Esophagus muscularis mucosa (tissue), 4 donors: ENCODE measurements around the gene ESR2. TPM values are rescaled to one million over a fixed set of nuclear protein-coding genes. Genes with fewer than 3 reads are reported as not detected.

ENCODE experiments used
- DNase-seq: peaks from one replicate; pipeline ENCODE4 v3.0.0-alpha.2; 2017; ENCODE audit errors: extremely low spot score
- H3K27ac ChIP-seq, 4 donors: fragments of 200-600 bp; sonication (generic); replicated peaks in 1 of 4; 1 replicate in 3 of 4; 2 replicates in 1 of 4; pipeline ENCODE4 v1.5.1; 2016 to 2019; ENCODE audit warnings: mild to moderate bottlenecking in 1 of 4
- H3K27me3 ChIP-seq, 4 donors: fragments of 200-600 bp; sonication (generic); one replicate each; pipeline versions ENCODE4 v1.5.1 to v1.6.0; 2016 to 2019
- H3K36me3 ChIP-seq, 4 donors: fragments of 200-600 bp; sonication (generic); one replicate each; pipeline ENCODE4 v1.5.1; 2016 to 2019
- H3K4me1 ChIP-seq, 4 donors: fragments of 200-600 bp; sonication (generic); one replicate each; pipeline ENCODE4 v1.5.1; 2016 to 2019
- H3K4me3 ChIP-seq, 4 donors: fragments of 200-600 bp; sonication (generic); 1 replicate in 2 of 4; 2 replicates in 2 of 4; pipeline ENCODE4 v1.5.1; 2016 to 2019; ENCODE audit warnings: mild to moderate bottlenecking in 4 of 4, moderate library complexity in 1 of 4
- H3K9me3 ChIP-seq, 4 donors: fragments of 200-600 bp; sonication (generic); 1 replicate in 3 of 4; 2 replicates in 1 of 4; pipeline ENCODE4 v1.5.1; 2016 to 2019
- EP300 ChIP-seq: sonication (generic); formaldehyde crosslinking; IDR thresholded peaks from one replicate; pipeline ENCODE4 v1.6.1; 2017; ENCODE audit warnings: antibody characterized with exemption
- POLR2A ChIP-seq: fragments of 450-650 bp; IDR thresholded peaks from one replicate; pipeline ENCODE4 v1.6.1; 2017; ENCODE audit warnings: antibody characterized with exemption, moderate library complexity, mild to moderate bottlenecking, low read depth
- POLR2AphosphoS5 ChIP-seq, 2 donors: sonication (generic); formaldehyde crosslinking; IDR thresholded peaks; one replicate each; pipeline ENCODE4 v1.6.1; 2017; ENCODE audit warnings: antibody characterized with exemption in 2 of 2
- WGBS: methylation state at CpG from one replicate; pipeline ENCODE4 v1.1.5; 2018; 5-methylcytosine and 5-hydroxymethylcytosine counted together
- intact Hi-C: fragments of 100-400 bp; cut with DNase I; formaldehyde crosslinking; loops from one replicate; pipeline ENCODE4 v1.15.1; 2023
- total RNA-seq, 4 donors: library from RNA; depleted of rRNA; stranded (reverse); fragments of >200 nt; gene quantifications; one replicate each; pipeline versions ENCODE4 v1.1.0 to v1.2.1, GENCODE V29; 2016
- TF ChIP-seq, protein P1 (sequence below), 3 experiments: fragments of 200-600 bp in 2 of 3; fragments of 450-650 bp in 1 of 3; sonication (generic) in 2 of 3; IDR thresholded peaks; one replicate each; pipeline ENCODE4 v1.5.1; 2017 to 2019; ENCODE audit warnings: antibody characterized with exemption in 3 of 3, mild to moderate bottlenecking in 2 of 3, moderate library complexity in 1 of 3

Gene ESR2
- total RNA-seq, 4 donors from 2014 or later, result 0.29 to 0.83 (median 0.42) TPM; not detected in 1

DNA sequence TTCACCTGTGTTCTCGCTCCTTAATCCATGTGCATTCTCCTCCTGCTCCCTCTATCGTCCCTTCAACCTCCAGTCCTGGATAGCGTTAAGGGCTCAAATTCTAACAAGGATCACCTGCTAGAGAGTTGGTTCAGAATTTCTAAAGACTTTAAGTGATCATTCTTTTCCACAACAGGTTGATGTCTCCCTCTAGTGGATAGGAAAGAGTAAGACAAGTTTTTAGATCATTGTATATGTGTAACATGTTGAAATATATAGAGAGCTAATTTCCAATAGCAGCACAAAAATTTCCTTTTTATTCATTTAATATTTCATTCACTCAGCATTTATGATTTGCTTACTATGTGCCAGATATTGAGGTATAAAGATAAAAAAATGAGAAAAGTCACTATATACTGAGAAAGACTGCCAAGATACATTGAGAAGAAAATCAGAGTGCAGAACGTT is 9.3 kb upstream of the ESR2 start:
- no peak overlapping the region for H3K27ac ChIP-seq
- no peaks in the 10 kb centered on the region for H3K36me3 ChIP-seq
- intact Hi-C loops, result loop anchor here (10.0 kb wide), 1 partner anchor 509 kb away; no protein-coding TSS in a partner anchor
- TF ChIP-seq, protein P1, sequence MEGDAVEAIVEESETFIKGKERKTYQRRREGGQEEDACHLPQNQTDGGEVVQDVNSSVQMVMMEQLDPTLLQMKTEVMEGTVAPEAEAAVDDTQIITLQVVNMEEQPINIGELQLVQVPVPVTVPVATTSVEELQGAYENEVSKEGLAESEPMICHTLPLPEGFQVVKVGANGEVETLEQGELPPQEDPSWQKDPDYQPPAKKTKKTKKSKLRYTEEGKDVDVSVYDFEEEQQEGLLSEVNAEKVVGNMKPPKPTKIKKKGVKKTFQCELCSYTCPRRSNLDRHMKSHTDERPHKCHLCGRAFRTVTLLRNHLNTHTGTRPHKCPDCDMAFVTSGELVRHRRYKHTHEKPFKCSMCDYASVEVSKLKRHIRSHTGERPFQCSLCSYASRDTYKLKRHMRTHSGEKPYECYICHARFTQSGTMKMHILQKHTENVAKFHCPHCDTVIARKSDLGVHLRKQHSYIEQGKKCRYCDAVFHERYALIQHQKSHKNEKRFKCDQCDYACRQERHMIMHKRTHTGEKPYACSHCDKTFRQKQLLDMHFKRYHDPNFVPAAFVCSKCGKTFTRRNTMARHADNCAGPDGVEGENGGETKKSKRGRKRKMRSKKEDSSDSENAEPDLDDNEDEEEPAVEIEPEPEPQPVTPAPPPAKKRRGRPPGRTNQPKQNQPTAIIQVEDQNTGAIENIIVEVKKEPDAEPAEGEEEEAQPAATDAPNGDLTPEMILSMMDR (IDR thresholded peaks at IDR 0.05), result peak; percentile 62 to 81 (median 68)
- no peak for TF ChIP-seq POLR2AphosphoS5 (IDR thresholded peaks at IDR 0.05)
- TF ChIP-seq POLR2A, result no peak
- DNase-seq, result no peak
- no peak overlapping the region for H3K4me3 ChIP-seq
- H3K9me3 ChIP-seq, result no peaks in the 10 kb centered on the region
- H3K27me3 ChIP-seq, result no peaks in the 10 kb centered on the region
- 11% methylated on average over 4 of the region's 4 CpGs for WGBS
- H3K4me1 ChIP-seq, result no peaks in the 10 kb centered on the region

DNA sequence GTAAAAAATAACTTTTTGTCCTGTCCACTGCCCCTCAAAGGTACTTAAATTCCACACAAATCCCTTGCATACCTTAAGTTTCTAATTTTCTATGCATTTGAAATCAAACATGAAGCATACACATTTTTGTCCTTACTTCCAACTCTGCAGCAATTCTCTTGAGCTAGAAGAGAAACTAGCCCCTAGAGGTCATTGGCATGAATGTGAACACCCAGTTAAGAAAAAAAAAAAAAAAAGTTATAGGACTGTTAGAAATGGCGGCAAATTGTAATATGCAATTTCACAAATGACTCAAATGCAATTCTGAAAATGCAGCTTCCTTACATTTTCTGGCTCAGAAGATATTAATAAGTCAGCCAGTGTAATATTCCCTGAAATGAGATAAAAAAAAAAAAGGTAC is 4.6 kb upstream of the ESR2 start:
- 100% methylated on average over 1 of the region's 1 CpG for WGBS
- Histone ChIP-seq H3K9me3 (no peaks in the 10 kb centered on the region), H3K36me3 (no peaks in the 10 kb centered on the region), H3K4me1 (peaks cover 12 to 18% (median 15%) of the 10 kb centered on the region in 4 donors), H3K4me3 (no peak overlapping the region), H3K27me3 (peaks cover 3 to 17% (median 5%) of the 10 kb centered on the region in 4 donors), H3K27ac (no peak overlapping the region)
- intact Hi-C loops, result no loop called here
- TF ChIP-seq EP300 (no peak), POLR2A (no peak), POLR2AphosphoS5 (IDR thresholded peaks at IDR 0.05) (no peak)
- TF ChIP-seq, protein P1 (IDR thresholded peaks at IDR 0.05), result no peak
- no peak for DNase-seq

DNA sequence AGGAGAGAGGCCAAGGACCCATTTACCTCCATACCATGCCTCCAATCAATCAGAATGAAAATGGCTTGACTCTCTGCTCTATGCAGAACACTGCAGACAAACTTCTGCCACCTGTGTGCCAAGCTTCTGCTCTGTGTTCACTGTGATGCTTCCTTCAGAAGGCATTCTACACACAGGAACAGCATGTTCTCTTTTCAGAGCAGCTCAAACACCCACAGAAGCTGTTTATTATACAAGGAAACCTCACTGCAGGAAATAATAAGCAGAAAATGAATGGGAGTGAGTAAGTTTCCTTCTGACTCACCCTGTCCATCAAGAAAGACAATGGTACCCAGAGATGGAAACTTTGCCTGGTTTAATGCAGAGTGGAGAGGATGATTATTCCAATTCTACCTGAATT is 2.4 kb upstream of the ESR2 start:
- Histone ChIP-seq H3K4me1 (peaks cover 16 to 23% (median 18%) of the 10 kb centered on the region in 4 donors), H3K9me3 (no peaks in the 10 kb centered on the region), H3K4me3 (no peak overlapping the region), H3K27me3 (peaks cover 6 to 37% (median 11%) of the 10 kb centered on the region in 4 donors), H3K36me3 (no peaks in the 10 kb centered on the region), H3K27ac (no peak overlapping the region)
- TF ChIP-seq, protein P1 (IDR thresholded peaks at IDR 0.05), result no peak
- TF ChIP-seq POLR2A (no peak), POLR2AphosphoS5 (IDR thresholded peaks at IDR 0.05) (peak; percentile 49 to 50), EP300 (no peak)
- intact Hi-C loops, result no loop called here
- DNase-seq, result no peak

DNA sequence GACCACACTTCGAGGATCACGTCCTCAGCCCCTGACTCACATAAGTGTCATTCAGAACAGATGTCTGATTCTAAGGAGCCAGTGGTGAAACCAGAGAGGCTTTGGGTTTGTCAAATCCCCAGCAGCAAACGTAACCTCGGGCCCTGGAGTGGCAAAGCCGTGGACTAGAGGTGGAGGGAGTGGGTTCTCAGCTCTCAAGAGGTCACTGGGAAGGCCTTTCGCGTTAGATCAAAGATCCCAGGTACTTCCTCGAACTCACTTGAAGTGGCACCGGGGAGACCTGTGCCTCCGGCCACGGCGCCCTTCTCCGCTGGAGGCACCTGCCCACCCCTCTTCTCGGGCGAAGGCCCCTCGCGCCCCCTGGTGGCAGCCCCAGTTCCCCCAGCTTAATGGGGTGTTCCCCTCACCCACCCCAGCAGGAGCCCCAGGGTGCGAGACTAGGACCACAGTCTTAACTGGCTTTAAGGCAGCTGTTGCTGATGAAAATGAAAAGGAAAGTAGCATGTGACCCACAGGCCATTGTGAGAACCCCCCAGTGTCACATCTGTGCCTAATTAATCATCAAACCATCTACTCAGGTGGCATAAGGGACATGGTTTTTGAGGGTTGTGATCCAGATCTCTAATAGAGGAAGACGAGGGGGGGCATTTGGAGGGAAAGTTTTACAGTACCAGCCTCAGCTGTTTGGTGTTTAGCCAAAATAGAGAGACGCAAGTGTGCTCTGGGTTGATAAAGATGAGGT is 672 bp upstream of the ESR2 start:
- no peak overlapping the region for H3K27ac ChIP-seq
- intact Hi-C loops, result no loop called here
- no peak for DNase-seq

More for the DNA sequence above, 672 bp upstream of the ESR2 start:
- Histone ChIP-seq H3K9me3 (no peaks in the 10 kb centered on the region), H3K36me3 (no peaks in the 10 kb centered on the region), H3K27me3 (peaks cover 6 to 54% (median 16%) of the 10 kb centered on the region in 4 donors), H3K4me1 (peaks cover 16 to 23% (median 18%) of the 10 kb centered on the region in 4 donors), H3K4me3 (peak overlapping the region; percentile 42 to 59 (median 46))
- WGBS, result 8% methylated on average over 13 of the region's 20 CpGs
- TF ChIP-seq POLR2A (no peak), EP300 (no peak), POLR2AphosphoS5 (IDR thresholded peaks at IDR 0.05) (no peak)
- TF ChIP-seq, protein P1 (IDR thresholded peaks at IDR 0.05), result peak; percentile 60 to 69 (median 65)
